ENCODE measurements around the gene DUS3L. TPM values are rescaled to one million over a fixed set of nuclear protein-coding genes. Genes with fewer than 3 reads are reported as not detected.

Gene DUS3L
- total and polyA plus RNA-seq, 2 of the 8 experiments (the other 6 are each of a cell fraction or from before 2014, with no cell fraction given) = 37.6 to 39.1 TPM

GRCh38 chr19:5762608-5763217 is 28.2 kb downstream of the DUS3L start:
- Histone ChIP-seq H3K23me2 (ENCODE audit: low read depth, low read length) (peaks cover 7% of the 10 kb centered on the region; the same call in 1 of the 2 replicates), H2AK5ac (ENCODE audit: low read depth, low read length) (no peak overlapping the region), H3K4ac (replicated peaks; ENCODE audit: insufficient read length, low read depth, low read length) (no peak overlapping the region), H3K23ac (ENCODE audit: insufficient read length) (no peak overlapping the region), H3K36me3 (ENCODE audit: control insufficient read depth in 2 of 4, insufficient read depth in 4 of 4, low read length in 3 of 4) (no peaks in the 10 kb centered on the region), H3K14ac (ENCODE audit: insufficient read length) (no peak overlapping the region), H2BK5ac (ENCODE audit: low read depth, low read length) (no peak overlapping the region), H2BK120ac (replicated peaks; ENCODE audit: low read depth, low read length) (no peak overlapping the region), H3K79me2 (ENCODE audit: control insufficient read depth in 1 of 2, insufficient read depth in 2 of 2, low read length in 2 of 2) (no peaks in the 10 kb centered on the region), H4K91ac (replicated peaks; ENCODE audit: insufficient read length, low read length) (no peak overlapping the region), H3K18ac (ENCODE audit: extremely low read depth, low read length) (no peak overlapping the region), H2BK12ac (ENCODE audit: low read depth, low read length) (no peak overlapping the region), H2BK15ac (ENCODE audit: low read length) (no peak overlapping the region), H3K56ac (replicated peaks; ENCODE audit: insufficient read length, low read depth, low read length) (peak overlapping the region; percentile 16), H3K79me1 (ENCODE audit: low read depth, low read length) (no peaks in the 10 kb centered on the region), H2AFZ (ENCODE audit: low read length) (no peak overlapping the region), H4K20me1 (replicated peaks in 1 of 2; ENCODE audit: control insufficient read depth in 1 of 2, insufficient read depth in 2 of 2, low read length in 2 of 2) (peaks cover 0 to 6% of the 10 kb centered on the region in 2 experiments), H4K8ac (ENCODE audit: extremely low read depth, insufficient read depth, low read length) (no peak overlapping the region), H3K4me1 (replicated peaks in 1 of 4; ENCODE audit: control insufficient read depth in 3 of 4, insufficient read depth in 4 of 4, low read length in 3 of 4) (no peaks in the 10 kb centered on the region), H4K5ac (ENCODE audit: insufficient read length, low read depth, low read length) (no peak overlapping the region), H3K4me2 (ENCODE audit: insufficient read depth in 1 of 2, low read depth in 2 of 2, low read length in 2 of 2) (no peak overlapping the region), H2BK20ac (ENCODE audit: low read length) (no peak overlapping the region), H3K27me3 (replicated peaks in 1 of 4; ENCODE audit: control insufficient read depth in 3 of 4, extremely low read depth in 1 of 4, insufficient read depth in 3 of 4, low read length in 3 of 4) (no peaks in the 10 kb centered on the region), H3K9ac (replicated peaks in 1 of 4; ENCODE audit: extremely low read depth in 1 of 4, low read depth in 3 of 4, low read length in 3 of 4) (no peak overlapping the region), H3K9me3 (ENCODE audit: insufficient read depth in 2 of 2, low read depth in 1 of 2, low read length in 1 of 2) (no peaks in the 10 kb centered on the region), H3K4me3 (ENCODE audit: extremely low read depth in 1 of 4, insufficient read depth in 2 of 4, low read depth in 3 of 4, low read length in 4 of 4) (no peak overlapping the region), H3K27ac (ENCODE audit: low read depth, low read length) (no peak overlapping the region)
- no peak for DNase-seq (ENCODE audit: low read depth in 1 of 2, low spot score in 2 of 2)
- no peak for FAIRE-seq
- 85 to 100% methylated on average over 2 to 5 of the region's 5 CpGs for WGBS, 2 experiments (ENCODE audit: extremely low coverage in 1 of 2, insufficient coverage in 1 of 2, insufficient read length in 1 of 2, insufficient replicate concordance in 2 of 2, low coverage in 1 of 2, low lambda C conversion rate in 2 of 2, missing lambda C conversion rate in 1 of 2)
- ChIA-PET POLR2A (ENCODE audit: partially characterized antibody) (interaction anchor here (0.6 kb wide), 1 partner anchor 47 kb away, joined by 3 read pairs; no protein-coding TSS in a partner anchor), CTCF (ENCODE audit: partially characterized antibody) (no interaction called here)
- TF ChIP-seq KDM4A (IDR thresholded peaks at IDR 0.05; ENCODE audit: low read depth, low read length, severe bottlenecking) (no peak), MAFK (IDR thresholded peaks at IDR 0.05; ENCODE audit: low read depth, low read length) (no peak), HDAC6 (IDR thresholded peaks at IDR 0.05; ENCODE audit: low read depth, low read length) (no peak), SP2 (IDR thresholded peaks at IDR 0.05; ENCODE audit: low read length) (no peak), MAX (IDR thresholded peaks at IDR 0.05) (no peak), ATF2 (IDR thresholded peaks at IDR 0.05; ENCODE audit: low read length) (no peak)
